HUES64 (cell line): ENCODE results near the gene CEP85L.

ENCODE experiments used
- H3K27ac ChIP-seq: 2 replicates; pipeline ENCODE4 v1.7.0; 2013; ENCODE audit warnings: low read depth, low read length, inconsistent platforms
- H3K27me3 ChIP-seq: 2 replicates; pipeline ENCODE4 v1.6.1; 2013; ENCODE audit warnings: mild to moderate bottlenecking, low read length; ENCODE audit not compliant: insufficient read depth
- H3K36me3 ChIP-seq: 2 replicates; pipeline ENCODE4 v1.6.1; 2013; ENCODE audit warnings: mild to moderate bottlenecking, low read length; ENCODE audit not compliant: insufficient read depth
- H3K4me1 ChIP-seq: 2 replicates; pipeline ENCODE4 v1.6.1; 2013; ENCODE audit warnings: mild to moderate bottlenecking, low read length, moderate library complexity; ENCODE audit not compliant: insufficient read depth
- H3K4me3 ChIP-seq: 2 replicates; pipeline ENCODE4 v1.5.1; 2013; ENCODE audit warnings: mild to moderate bottlenecking, low read length, moderate library complexity
- H3K9ac ChIP-seq: 2 replicates; pipeline ENCODE4 v1.6.1; 2013; ENCODE audit warnings: mild to moderate bottlenecking, low read depth, low read length
- H3K9me3 ChIP-seq: 2 replicates; pipeline ENCODE4 v1.6.1; 2013; ENCODE audit warnings: low read depth, low read length; ENCODE audit not compliant: insufficient read depth
- WGBS: fragments of 150-250, 120-280 bp; methylation state at CpG from one replicate; pipeline ENCODE4 v1.1.7; 2013; ENCODE audit warnings: missing lambda C conversion rate; 5-methylcytosine and 5-hydroxymethylcytosine counted together

CEP85L gene

DNA sequence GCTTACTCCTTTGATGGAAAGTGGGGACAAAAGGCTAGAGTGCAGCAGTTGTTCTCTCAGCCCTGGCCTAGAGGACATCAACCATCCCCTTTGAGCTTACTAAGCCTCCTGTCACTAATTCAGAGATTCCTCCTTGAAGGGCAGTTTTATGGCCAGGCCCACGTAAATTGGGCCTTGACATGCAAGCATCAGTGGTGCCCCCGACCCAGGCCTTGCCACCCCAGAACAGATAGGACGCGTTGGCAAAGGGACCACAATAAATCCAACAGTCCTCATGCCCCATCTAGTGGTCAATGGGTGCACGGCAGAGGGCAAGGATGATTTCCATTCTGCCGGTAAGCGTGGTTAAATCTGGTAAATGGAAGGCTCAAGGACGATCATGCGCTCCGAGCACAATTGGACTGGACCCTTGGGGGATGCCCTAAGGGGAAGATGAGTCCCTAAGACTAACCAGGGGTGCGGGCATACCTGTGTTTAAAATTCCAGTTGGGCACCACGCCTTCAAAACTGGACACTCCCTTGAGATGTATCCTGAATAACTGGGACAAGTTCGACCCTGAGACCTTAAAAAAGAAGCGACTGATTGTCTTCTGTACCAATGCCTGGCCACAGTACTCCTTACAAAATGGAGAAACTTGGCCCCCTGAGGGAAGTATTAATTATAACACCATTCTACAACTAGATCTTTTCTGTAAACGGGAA lies 32.6 kb downstream of the CEP85L start:
- no peaks in the 10 kb centered on the region for H3K36me3 ChIP-seq
- 55% methylated on average over 15 of the region's 15 CpGs for WGBS
- no peaks in the 10 kb centered on the region for H3K27me3 ChIP-seq
- no peak overlapping the region for H3K4me3 ChIP-seq
- no peaks in the 10 kb centered on the region for H3K4me1 ChIP-seq
- no peak overlapping the region for H3K9ac ChIP-seq
- H3K9me3 ChIP-seq: no peaks in the 10 kb centered on the region
- H3K27ac ChIP-seq: no peak overlapping the region

DNA sequence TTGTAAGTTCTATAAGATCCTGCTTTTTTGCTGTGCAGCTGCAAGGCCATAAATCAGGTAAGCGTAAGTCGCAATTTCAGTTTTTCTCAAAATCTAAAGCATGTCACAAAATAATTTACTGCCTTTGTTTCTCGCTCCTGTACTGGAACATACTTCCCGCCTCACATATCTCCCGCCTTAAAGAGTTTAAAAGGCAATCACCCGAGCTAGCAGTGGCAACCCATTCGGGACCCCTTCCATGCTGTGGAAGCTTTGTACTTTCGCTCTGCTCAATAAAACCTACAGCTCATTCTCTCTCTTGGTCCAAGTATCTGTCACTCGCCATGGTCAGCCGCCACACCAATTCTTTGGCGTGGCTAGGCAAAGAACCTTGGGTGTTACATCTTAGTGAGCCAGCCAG lies 34.0 kb downstream of the CEP85L start:
- no peak overlapping the region for H3K4me3 ChIP-seq
- H3K4me1 ChIP-seq: no peaks in the 10 kb centered on the region
- WGBS: 95% methylated on average over 11 of the region's 11 CpGs
- H3K36me3 ChIP-seq: no peaks in the 10 kb centered on the region
- no peak overlapping the region for H3K9ac ChIP-seq
- no peaks in the 10 kb centered on the region for H3K9me3 ChIP-seq
- no peak overlapping the region for H3K27ac ChIP-seq
- H3K27me3 ChIP-seq: no peaks in the 10 kb centered on the region

DNA sequence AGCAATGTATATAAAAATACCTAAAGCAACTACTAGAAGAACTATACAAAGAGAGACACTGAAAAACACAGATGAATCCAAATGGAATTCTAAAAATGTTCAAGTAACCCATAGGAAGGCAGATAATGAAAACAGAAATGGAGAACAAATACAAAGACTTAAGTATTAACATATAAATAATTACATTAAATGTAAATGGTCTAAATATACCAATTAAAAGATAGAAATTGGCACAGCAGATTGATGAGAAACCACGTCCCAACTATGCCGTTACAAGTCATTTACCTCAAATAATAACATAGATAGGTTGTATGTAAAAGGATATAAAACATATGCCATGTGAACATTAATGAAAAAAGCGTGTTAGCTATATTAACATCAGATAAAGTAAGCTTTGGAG lies 40.1 kb downstream of the CEP85L start:
- no peaks in the 10 kb centered on the region for H3K27me3 ChIP-seq
- H3K36me3 ChIP-seq: no peaks in the 10 kb centered on the region
- no peak overlapping the region for H3K4me3 ChIP-seq
- H3K4me1 ChIP-seq: no peaks in the 10 kb centered on the region
- peaks cover 2% of the 10 kb centered on the region; the same call in 1 of the 2 replicates for H3K9me3 ChIP-seq
- no peak overlapping the region for H3K27ac ChIP-seq
- H3K9ac ChIP-seq: no peak overlapping the region
- WGBS: no CpG with 5 or more reads among the region's 3 CpGs

DNA sequence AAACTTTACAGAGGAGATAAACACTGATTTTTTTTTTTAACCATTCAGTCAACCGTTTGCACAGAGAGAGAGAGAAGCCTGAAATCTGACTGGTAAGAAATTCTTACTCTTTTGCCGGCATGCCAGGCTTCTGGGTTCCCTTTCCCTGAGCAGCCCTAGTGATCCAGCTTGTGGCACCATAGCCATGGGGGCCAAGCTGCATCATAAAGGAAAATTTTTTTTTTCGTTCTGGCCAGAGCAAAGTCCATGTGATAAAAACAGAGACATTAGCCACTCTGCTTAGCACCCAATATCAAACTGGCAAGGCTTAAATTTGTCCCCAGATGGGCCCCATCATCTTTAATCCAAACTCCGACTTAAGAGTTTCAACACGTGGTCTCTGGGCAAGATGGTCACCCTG lies 44.5 kb downstream of the CEP85L start:
- Histone ChIP-seq H3K27ac (no peak overlapping the region), H3K9me3 (peaks cover 12% of the 10 kb centered on the region), H3K27me3 (no peaks in the 10 kb centered on the region), H3K36me3 (no peaks in the 10 kb centered on the region), H3K9ac (no peak overlapping the region), H3K4me1 (no peaks in the 10 kb centered on the region), H3K4me3 (no peak overlapping the region)
- 93% methylated on average over 5 of the region's 5 CpGs for WGBS

DNA sequence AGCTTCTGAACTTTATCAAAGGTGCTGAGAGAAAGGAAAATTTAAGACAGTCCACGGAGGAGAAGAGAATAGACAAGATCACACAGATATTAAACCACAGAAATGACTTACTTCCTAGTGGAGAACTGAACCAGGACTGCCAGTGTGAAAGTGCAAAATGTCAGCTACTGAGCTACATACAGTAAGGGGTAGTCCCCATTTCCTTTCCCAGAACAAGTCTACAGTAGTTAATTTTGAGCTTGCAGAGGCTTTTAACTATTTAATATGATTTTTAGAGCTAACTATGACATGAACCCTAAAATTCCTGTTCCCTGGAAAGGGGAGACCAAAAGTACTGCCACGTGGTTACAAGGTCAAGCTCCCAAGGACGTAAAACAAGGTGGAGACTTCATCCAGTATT lies 45.1 kb downstream of the CEP85L start:
- H3K4me3 ChIP-seq: no peak overlapping the region
- H3K27me3 ChIP-seq: no peaks in the 10 kb centered on the region
- peaks cover 10% of the 10 kb centered on the region for H3K9me3 ChIP-seq
- no peaks in the 10 kb centered on the region for H3K4me1 ChIP-seq
- no peak overlapping the region for H3K27ac ChIP-seq
- 91% methylated on average over 3 of the region's 3 CpGs for WGBS
- no peaks in the 10 kb centered on the region for H3K36me3 ChIP-seq
- H3K9ac ChIP-seq: no peak overlapping the region

DNA sequence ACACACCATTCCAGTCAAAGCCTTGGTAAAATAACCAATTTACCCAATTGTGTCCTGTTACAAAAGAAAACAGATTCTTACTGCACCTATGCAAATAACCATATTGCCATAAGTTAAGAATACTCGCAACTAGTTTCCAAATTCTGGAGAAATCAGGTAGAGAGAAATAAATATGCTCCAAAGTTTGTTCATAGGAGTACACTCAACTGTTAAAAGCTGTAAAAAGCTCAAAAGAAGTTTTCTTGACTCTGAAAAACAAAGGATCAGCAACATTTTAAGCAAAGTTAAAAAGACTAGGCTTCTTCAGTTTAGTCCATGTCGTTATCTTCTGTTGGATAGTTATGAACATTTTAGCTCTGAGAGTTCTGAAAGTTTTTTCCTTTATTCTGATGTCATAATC lies 48.0 kb downstream of the CEP85L start:
- Histone ChIP-seq H3K4me3 (no peak overlapping the region), H3K4me1 (no peaks in the 10 kb centered on the region), H3K9me3 (peaks cover 10% of the 10 kb centered on the region), H3K36me3 (no peaks in the 10 kb centered on the region), H3K9ac (no peak overlapping the region), H3K27me3 (no peaks in the 10 kb centered on the region), H3K27ac (no peak overlapping the region)
- 100% methylated on average over 2 of the region's 2 CpGs for WGBS

DNA sequence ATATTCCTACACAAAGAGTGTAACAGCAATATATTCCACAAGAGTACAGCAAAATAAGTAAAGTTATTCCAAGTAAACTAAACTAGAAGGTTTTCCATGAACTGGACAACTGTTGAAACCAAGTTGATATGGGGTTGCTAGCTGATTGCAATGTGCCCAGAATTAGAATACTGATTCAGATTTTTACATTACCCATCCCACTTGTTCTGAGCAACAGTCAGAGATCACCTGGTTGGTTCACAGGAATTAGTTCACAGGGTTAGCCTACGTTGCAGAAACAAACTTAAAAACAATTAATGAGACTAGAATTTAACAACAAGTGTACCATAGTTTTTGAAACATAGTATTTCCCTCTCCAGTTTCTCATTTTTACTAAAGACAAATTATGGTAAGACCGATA lies 49.1 kb downstream of the CEP85L start:
- Histone ChIP-seq H3K27ac (no peak overlapping the region), H3K36me3 (no peaks in the 10 kb centered on the region), H3K4me3 (no peak overlapping the region), H3K9ac (no peak overlapping the region), H3K27me3 (no peaks in the 10 kb centered on the region), H3K9me3 (peaks cover 10% of the 10 kb centered on the region), H3K4me1 (peaks cover 8% of the 10 kb centered on the region; the same call in 1 of the 2 replicates)
- WGBS: 68% methylated on average over 2 of the region's 2 CpGs

DNA sequence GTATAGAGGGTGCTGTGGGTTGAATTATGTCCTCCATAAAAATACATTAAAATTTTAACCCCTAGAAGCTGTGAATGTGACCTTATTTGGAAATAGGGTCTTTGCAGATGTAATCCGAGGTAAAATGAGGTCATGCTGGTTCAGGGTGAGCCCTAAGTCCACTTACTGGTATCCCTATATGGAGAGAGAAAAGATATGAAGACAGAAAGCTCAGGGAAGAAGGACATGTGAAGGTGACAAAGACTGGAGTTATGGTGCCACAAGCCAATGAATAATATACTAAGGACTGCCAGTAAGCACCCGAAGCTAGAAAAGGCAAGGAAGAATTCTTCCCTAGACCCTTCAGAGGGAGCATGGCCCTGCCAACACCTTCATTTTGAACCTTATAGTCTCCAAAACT lies 53.1 kb downstream of the CEP85L start:
- WGBS: 94% methylated on average over 2 of the region's 2 CpGs
- no peak overlapping the region for H3K27ac ChIP-seq

DNA sequence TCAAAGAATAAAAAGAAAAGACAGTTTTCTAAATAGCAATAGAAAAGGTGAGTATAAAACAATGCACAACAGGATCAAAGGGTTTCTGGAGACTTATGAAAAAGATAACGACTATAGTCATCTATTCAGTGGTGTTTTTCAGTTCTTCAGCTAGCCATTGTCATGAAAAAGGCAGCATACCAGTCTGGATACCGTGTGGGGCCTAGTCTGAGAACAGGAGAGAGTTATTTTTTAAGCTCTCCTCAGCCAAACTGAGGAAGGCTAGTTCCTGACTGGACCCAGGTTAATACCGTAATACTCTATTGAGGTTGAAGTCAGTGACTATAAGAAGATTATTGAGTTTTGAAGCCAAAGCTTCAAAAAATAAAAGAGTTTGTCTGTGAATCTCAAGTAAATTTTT lies 53.8 kb downstream of the CEP85L start:
- Histone ChIP-seq H3K4me3 (no peak overlapping the region), H3K4me1 (peaks cover 8% of the 10 kb centered on the region; the same call in 1 of the 2 replicates), H3K27me3 (no peaks in the 10 kb centered on the region), H3K9me3 (no peaks in the 10 kb centered on the region), H3K9ac (no peak overlapping the region), H3K36me3 (no peaks in the 10 kb centered on the region), H3K27ac (peak overlapping the region; percentile 32; the same call in 1 of the 2 replicates)
- 54% methylated on average over 3 of the region's 3 CpGs for WGBS

More for the DNA sequence above, 53.1 kb downstream of the CEP85L start:
- Histone ChIP-seq H3K9me3 (peaks cover 1% of the 10 kb centered on the region; the same call in 1 of the 2 replicates), H3K4me1 (peaks cover 8% of the 10 kb centered on the region; the same call in 1 of the 2 replicates), H3K4me3 (no peak overlapping the region), H3K27me3 (no peaks in the 10 kb centered on the region), H3K9ac (no peak overlapping the region), H3K36me3 (no peaks in the 10 kb centered on the region)

DNA sequence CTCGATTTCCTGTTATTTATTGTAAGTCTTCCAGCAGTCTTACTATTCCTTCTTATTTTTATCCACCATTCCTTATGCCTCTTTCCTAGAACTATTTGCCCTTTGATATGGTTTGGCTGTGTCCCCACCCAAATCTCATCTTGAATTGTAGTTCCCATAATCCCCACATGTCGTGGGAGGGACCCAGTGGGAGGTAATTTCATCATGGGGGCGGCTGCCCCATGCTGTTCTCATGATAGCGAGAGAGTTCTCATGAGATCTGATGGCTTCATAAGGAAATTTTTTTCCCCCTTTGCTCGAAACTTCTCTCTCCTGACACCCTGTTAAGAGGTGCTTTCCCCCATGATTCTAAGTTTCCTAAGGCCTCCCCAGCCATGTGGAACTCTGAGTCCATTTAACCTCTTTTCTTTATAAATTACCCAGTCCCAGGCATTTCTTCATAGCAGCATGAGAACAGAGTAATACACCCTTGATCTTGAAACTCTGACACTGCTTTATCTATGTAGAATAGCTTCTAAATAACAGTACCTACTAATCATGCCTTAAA lies 54.5 kb downstream of the CEP85L start:
- Histone ChIP-seq H3K9me3 (no peaks in the 10 kb centered on the region), H3K4me3 (no peak overlapping the region), H3K4me1 (peaks cover 8% of the 10 kb centered on the region; the same call in 1 of the 2 replicates), H3K27me3 (no peaks in the 10 kb centered on the region), H3K36me3 (no peaks in the 10 kb centered on the region), H3K9ac (no peak overlapping the region), H3K27ac (no peak overlapping the region)
- WGBS: 79% methylated on average over 5 of the region's 5 CpGs

DNA sequence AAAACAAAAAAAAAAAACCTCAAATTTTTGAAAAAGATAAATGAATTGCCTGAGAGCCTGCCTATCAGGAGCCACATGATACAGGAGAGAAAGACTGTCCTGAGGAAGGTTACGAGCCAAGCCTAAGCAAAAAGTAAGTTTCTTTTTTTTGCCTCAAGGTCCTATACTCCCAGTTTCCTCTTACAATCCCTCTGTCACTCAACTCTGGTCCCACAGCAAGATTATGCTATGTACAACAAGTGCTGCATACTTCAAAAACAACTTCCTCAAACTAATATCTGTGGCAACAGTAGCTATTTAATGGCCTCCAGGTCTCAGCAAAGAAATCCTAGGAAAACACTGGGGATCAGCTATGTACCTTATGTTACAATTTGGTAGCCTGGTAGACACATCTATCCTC lies 56.5 kb downstream of the CEP85L start:
- Histone ChIP-seq H3K36me3 (no peaks in the 10 kb centered on the region), H3K27me3 (no peaks in the 10 kb centered on the region), H3K9ac (no peak overlapping the region), H3K4me3 (no peak overlapping the region), H3K4me1 (peaks cover 8% of the 10 kb centered on the region; the same call in 1 of the 2 replicates), H3K27ac (no peak overlapping the region), H3K9me3 (no peaks in the 10 kb centered on the region)
- WGBS: 97% methylated on average over 1 of the region's 1 CpG
